ENCODE measurements around the gene PPARA. TPM values are rescaled to one million over a fixed set of nuclear protein-coding genes. Genes with fewer than 3 reads are reported as not detected.

The PPARA gene
- total RNA-seq, 1 donor from 2014 or later = 13.0 TPM

DNA sequence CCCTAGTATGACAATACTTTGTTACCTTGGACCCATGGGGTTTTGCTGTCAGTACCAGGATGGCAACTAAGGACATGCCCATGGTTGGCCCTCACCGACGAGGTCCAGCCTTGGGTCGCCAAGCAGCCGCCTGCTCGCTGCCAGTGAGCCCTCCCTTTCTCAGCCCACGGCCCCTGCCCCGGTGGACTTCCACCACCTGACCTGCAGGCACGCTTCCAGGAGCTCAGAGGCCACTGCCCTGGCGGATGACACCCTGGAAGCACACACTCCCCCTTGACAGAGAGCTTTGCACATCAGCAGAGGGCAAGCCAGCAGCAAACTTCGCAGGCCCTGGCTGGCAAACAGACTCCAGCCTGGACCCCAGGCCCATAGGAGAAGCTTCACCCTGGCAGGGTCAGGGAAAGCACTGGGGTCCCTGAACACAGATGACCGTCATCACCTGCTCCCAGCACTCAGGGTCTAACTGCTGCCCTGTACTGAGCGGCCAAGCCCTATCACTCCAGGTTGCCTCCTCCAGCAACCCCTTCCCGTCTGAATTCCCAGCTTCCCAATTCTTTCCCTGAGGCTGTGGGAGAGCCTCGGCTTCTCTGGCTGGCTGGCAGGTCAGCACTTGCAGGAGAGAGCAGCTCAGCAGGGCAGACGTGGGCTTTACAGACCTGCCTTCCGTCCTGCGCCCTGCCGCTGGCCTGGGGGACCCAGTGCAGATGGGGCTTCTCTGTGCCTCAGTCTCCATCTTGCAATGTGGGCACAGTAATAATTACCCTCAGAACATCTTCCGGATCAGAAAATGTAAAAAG, 2.7 kb upstream of the PPARA start:
- peaks cover 10% of the 10 kb centered on the region for H3K4me1 Mint-ChIP-seq
- no peaks in the 10 kb centered on the region for H3K9me3 Mint-ChIP-seq
- H3K4me3 Mint-ChIP-seq = no peak overlapping the region
- peaks cover 45% of the 10 kb centered on the region for H3K27me3 Mint-ChIP-seq (ENCODE audit: low read depth)
- DNase-seq (ENCODE audit: low spot score in 2 of 2, unreplicated experiment in 2 of 2) = no peak
- H3K36me3 Mint-ChIP-seq = peaks cover 3% of the 10 kb centered on the region
- H3K27ac Mint-ChIP-seq = no peak overlapping the region
- TF ChIP-seq, protein P1, sequence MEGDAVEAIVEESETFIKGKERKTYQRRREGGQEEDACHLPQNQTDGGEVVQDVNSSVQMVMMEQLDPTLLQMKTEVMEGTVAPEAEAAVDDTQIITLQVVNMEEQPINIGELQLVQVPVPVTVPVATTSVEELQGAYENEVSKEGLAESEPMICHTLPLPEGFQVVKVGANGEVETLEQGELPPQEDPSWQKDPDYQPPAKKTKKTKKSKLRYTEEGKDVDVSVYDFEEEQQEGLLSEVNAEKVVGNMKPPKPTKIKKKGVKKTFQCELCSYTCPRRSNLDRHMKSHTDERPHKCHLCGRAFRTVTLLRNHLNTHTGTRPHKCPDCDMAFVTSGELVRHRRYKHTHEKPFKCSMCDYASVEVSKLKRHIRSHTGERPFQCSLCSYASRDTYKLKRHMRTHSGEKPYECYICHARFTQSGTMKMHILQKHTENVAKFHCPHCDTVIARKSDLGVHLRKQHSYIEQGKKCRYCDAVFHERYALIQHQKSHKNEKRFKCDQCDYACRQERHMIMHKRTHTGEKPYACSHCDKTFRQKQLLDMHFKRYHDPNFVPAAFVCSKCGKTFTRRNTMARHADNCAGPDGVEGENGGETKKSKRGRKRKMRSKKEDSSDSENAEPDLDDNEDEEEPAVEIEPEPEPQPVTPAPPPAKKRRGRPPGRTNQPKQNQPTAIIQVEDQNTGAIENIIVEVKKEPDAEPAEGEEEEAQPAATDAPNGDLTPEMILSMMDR (IDR thresholded peaks at IDR 0.05; ENCODE audit: unreplicated experiment) = no peak

DNA sequence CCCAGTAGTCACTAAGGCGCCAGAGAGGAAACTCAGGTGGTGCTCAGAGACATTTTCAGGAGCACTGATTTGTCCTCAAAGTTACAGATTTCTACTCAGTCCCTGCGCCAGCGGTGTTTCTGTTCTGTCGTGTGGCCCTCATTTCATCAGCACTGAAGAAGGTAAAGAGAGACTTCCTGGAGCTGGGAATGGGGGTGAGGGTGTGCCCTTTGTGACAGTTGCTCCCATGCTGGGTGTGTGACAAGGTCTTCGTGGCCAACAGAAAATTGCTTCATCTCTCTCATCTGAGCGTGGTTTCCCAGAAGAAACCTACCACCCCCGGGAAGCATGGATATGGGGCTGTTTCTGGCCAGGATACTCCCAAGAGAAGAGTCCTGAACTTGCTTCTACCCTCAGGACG, 2.0 kb upstream of the PPARA start:
- H3K4me1 Mint-ChIP-seq = peaks cover 10% of the 10 kb centered on the region
- H3K36me3 Mint-ChIP-seq = peaks cover 3% of the 10 kb centered on the region
- H3K4me3 Mint-ChIP-seq = no peak overlapping the region
- DNase-seq (ENCODE audit: low spot score in 2 of 2, unreplicated experiment in 2 of 2) = no peak
- H3K27ac Mint-ChIP-seq = no peak overlapping the region
- no peaks in the 10 kb centered on the region for H3K9me3 Mint-ChIP-seq
- peaks cover 45% of the 10 kb centered on the region for H3K27me3 Mint-ChIP-seq (ENCODE audit: low read depth)
- TF ChIP-seq, protein P1 (IDR thresholded peaks at IDR 0.05; ENCODE audit: unreplicated experiment) = no peak

- Mint-ChIP-seq H3K27me3 (ENCODE audit: low read depth) (peaks cover 45% of the 10 kb centered on the region), H3K9me3 (no peaks in the 10 kb centered on the region), H3K4me1 (peaks cover 10% of the 10 kb centered on the region), H3K36me3 (peaks cover 3% of the 10 kb centered on the region), H3K4me3 (peak overlapping the region; percentile 60), H3K27ac (no peak overlapping the region)
- no peak for DNase-seq (ENCODE audit: low spot score in 2 of 2, unreplicated experiment in 2 of 2)
- TF ChIP-seq, protein P1 (IDR thresholded peaks at IDR 0.05; ENCODE audit: unreplicated experiment) = no peak
Measured at GRCh38 chr22:46148816-46149511, 1.4 kb upstream of the PPARA start.

DNA sequence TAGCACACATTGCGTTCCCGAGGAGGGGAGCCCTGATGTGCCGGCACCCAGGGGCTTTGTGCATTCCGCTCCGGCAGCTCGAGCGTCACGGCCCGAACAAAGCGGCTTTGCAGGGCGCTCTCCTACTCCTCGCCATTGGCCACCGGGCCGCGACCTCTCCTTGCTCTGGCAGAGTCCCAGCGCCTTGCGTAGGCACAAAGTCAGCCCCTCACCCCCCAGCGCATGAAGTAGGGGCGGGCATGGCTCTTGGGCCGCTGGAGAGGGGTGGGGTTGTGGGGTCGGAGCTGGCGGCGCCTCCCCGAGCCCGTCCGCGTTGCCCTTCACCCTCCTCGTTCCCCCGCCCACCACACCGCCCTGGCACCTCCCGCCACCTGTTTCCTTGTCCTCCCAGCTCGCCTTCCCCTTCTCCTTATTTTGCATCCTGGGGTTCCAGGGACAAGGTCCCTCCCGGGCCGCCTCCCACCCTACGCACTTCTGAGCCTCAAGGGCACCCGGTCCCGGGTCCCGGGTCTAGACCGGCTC, 753 bp upstream of the PPARA start:
- H3K4me3 Mint-ChIP-seq = peak overlapping the region; percentile 60
- H3K27me3 Mint-ChIP-seq (ENCODE audit: low read depth) = peaks cover 45% of the 10 kb centered on the region
- peaks cover 3% of the 10 kb centered on the region for H3K36me3 Mint-ChIP-seq
- TF ChIP-seq, protein P1 (IDR thresholded peaks at IDR 0.05; ENCODE audit: unreplicated experiment) = no peak
- H3K4me1 Mint-ChIP-seq = peaks cover 10% of the 10 kb centered on the region
- no peak for DNase-seq (ENCODE audit: low spot score in 2 of 2, unreplicated experiment in 2 of 2)
- no peaks in the 10 kb centered on the region for H3K9me3 Mint-ChIP-seq
- H3K27ac Mint-ChIP-seq = no peak overlapping the region

DNA sequence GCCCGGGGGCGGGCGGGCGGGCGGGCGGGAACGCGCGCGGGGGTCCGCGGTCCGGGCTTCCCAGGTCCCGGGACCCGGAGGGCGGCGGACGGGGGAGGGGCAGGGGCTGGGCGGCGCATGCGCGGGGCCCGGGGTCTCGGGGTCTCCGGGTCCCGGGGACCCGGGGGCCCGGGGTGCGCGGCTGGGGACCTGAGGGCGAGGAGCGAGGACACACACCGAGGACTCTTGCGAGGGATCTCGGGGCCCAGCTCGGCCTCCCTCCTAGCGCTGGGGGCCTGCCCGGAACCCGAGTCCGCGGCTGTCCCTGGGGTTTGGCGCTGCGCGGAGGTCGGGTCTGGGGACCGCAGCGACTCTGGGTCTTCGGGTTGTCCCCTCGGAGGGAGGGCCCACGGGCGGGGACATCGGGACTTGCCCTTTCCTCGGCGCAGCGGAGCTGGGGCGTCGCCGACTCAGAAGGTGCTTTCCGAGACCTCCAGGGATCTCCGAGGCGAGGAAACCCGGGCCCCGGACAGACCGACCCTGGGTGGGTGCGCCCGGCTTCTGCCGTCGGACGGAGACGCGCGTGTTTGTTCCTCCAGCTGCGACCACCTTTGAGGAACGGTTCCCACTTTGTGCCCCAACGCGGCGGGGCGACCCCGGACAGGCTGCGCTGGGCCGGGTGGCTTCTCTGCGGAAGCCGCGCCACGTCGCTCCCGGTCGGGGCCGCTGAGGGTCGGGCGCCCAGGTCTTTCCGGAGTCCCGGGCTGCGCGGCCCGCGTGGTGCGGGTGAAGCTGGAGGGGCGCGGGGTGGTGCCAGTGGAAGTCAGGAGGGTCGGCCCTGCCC, 540 bp downstream of the PPARA start:
- Mint-ChIP-seq H3K27me3 (ENCODE audit: low read depth) (peaks cover 40% of the 10 kb centered on the region), H3K27ac (no peak overlapping the region), H3K4me1 (peaks cover 10% of the 10 kb centered on the region), H3K9me3 (no peaks in the 10 kb centered on the region), H3K4me3 (peak overlapping the region; percentile 71), H3K36me3 (peaks cover 5% of the 10 kb centered on the region)
- TF ChIP-seq, protein P1 (IDR thresholded peaks at IDR 0.05; ENCODE audit: unreplicated experiment) = no peak
- no peak for DNase-seq (ENCODE audit: low spot score in 2 of 2, unreplicated experiment in 2 of 2)

Measured in mesothelial cell of epicardium (in vitro differentiated cells).